Left renal cortex interstitium (tissue), 4 donors: ENCODE measurements around the gene SLC2A1. TPM values are rescaled to one million over a fixed set of nuclear protein-coding genes. Genes with fewer than 3 reads are reported as not detected.

Source experiments
- DNase-seq, 4 donors: peaks; one replicate each; pipeline ENCODE4 v3.0.0-alpha.2; 2013; ENCODE audit warnings: low read depth in 4 of 4, low spot score in 2 of 4, missing footprints in 1 of 4
- polyA plus RNA-seq, 4 donors: library from polyadenylated mRNA; unstranded; fragments of 120-200 nt; gene quantifications; one replicate each; pipeline ENCODE4 v1.2.1, GENCODE V29; 2013; ENCODE audit not compliant: insufficient read length in 4 of 4

SLC2A1 gene
- polyA plus RNA-seq, 4 donors, result 37.3 to 41.2 (median 38.9) TPM

- no peak for DNase-seq
These were observed 2.8 kb upstream of the SLC2A1 start for GRCh38 chr1:42961312-42962091.

GRCh38 chr1:42960566-42961311, 2.1 kb upstream of the SLC2A1 start:
- no peak for DNase-seq

- DNase-seq, result no peak
These were observed 1.4 kb upstream of the SLC2A1 start for GRCh38 chr1:42960122-42960390.

GRCh38 chr1:42957880-42958487, 684 bp downstream of the SLC2A1 start:
- peak in 1 of 4 donors; percentile 54 for DNase-seq

- no peak for DNase-seq
These were observed 1.3 kb downstream of the SLC2A1 start for GRCh38 chr1:42957229-42957879.

GRCh38 chr1:42956739-42957138, 1.9 kb downstream of the SLC2A1 start:
- DNase-seq, result no peak

GRCh38 chr1:42955311-42956063, 3.2 kb downstream of the SLC2A1 start:
- DNase-seq, result no peak

GRCh38 chr1:42953182-42954180, 5.2 kb downstream of the SLC2A1 start:
- no peak for DNase-seq

- no peak for DNase-seq
These were observed 6.2 kb downstream of the SLC2A1 start for GRCh38 chr1:42952303-42953001.

- DNase-seq, result no peak
These were observed 7.1 kb downstream of the SLC2A1 start for GRCh38 chr1:42951588-42951987.

- no peak for DNase-seq
These were observed 8.6 kb downstream of the SLC2A1 start for GRCh38 chr1:42950116-42950481.

- DNase-seq, result no peak
These were observed 9.2 kb downstream of the SLC2A1 start for GRCh38 chr1:42949312-42950115.

GRCh38 chr1:42947965-42948732, 10.5 kb downstream of the SLC2A1 start:
- no peak for DNase-seq

GRCh38 chr1:42947117-42947516, 11.6 kb downstream of the SLC2A1 start:
- no peak for DNase-seq

- DNase-seq, result no peak
These were observed 12.4 kb downstream of the SLC2A1 start for GRCh38 chr1:42946120-42946898.

- no peak for DNase-seq
These were observed 13.5 kb downstream of the SLC2A1 start for GRCh38 chr1:42945164-42945563.
